GM21723 (cell line): ENCODE data around the gene CRTAC1.

Experiments
- ATAC-seq: cut with Tn5 transposase; IDR thresholded peaks from one replicate; pipeline ENCODE4 v1.9.1; 2021; ENCODE audit warnings: mild to moderate bottlenecking, moderate library complexity; ENCODE audit not compliant: unreplicated experiment

Gene CRTAC1

DNA sequence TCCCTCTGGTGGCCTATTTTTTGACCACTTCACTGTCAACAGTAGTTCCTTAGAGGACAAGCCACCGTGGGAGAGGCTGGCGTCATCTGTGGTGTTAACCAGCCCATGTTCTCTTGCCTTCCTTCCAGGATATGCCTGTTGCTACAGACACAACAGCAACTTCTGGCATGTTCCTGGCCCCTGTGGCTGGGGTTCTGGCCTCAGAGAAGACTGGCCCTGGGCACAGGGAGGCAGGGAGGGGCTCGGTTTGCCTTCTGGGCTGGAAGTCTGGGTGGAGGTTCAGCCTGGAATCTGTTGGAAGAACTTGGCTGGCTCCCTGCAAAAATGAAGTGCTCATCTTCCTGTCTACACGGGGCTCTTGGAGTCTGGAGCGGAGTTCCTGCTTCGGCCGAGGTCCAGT is 155.0 kb downstream of the CRTAC1 start:
- no peak for ATAC-seq

GRCh38 chr10:97874332-97874731 is 156.1 kb downstream of the CRTAC1 start:
- ATAC-seq, result no peak

DNA sequence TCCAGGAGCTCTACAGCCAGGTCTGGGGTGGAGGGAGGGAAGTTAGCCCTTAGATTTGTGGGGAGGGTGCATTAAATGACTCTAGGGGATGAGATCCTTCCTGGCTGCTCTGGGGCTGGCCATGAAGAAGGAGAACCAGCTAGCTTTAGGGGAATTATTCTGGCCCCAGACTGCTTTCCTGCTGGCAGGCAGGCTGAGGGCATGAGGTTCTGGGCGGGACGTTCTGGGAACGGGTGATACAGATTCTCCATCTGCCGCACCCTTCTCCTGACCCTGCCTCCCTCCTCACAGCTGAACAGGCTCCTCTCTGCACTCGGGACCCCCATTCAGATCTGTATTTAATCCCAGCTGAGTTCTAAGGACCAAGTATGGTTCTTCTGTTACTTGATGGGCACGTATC is 156.9 kb downstream of the CRTAC1 start:
- ATAC-seq, result no peak

DNA sequence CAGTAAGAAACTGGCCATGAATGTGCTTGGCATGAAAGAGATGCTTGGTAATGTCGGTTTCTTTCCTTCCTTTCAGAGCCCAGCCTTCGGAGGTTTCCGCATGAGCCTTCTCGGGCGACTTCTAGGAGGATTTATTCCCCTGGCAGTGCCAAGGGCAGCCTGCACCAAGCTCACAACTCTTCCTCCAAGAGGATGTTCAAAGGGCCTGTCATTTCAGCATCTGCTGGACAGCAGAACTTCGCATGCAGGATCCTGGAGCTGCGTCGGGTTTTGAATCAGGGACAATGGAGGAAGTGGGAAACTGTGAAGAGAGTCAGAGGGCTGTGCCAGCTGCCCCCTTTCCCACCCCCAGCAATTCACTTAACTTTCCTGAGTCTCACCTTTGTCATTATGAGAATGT is 159.4 kb downstream of the CRTAC1 start:
- no peak for ATAC-seq

- peak; percentile 89 for ATAC-seq
Observed at GRCh38 chr10:97869091-97870042, 161.1 kb downstream of the CRTAC1 start.

- ATAC-seq, result no peak
Observed at GRCh38 chr10:97868134-97868685, 162.2 kb downstream of the CRTAC1 start.

DNA sequence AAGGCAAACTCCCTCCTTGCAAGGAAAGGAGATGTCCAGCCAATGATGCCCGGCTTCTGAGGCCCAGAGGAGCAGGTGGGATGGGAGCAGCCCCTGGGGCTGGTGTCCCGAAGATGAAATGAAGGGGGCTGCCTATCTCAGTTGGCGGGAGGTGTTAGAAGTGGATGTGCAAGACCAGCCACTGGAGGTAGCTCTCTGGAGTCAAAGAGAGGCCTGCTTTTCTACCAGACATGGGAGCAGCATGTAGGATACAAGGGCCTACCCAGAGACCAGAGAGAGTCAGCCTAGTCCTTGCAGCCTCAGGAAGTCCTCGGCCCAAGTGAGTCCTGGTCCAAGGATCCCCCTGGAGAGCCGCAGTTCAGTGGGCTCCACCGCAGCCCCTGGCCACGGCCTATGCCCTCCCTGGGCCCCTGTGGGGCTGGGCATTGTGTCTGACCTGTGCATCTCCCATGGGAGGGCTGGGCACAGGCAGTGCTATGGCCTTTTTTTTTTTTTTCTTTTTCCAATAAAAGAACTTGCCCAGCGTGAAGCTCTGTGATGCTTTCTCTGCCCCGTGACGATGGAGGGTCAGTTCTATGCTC is 163.1 kb downstream of the CRTAC1 start:
- no peak for ATAC-seq

GRCh38 chr10:97866524-97867219 is 163.7 kb downstream of the CRTAC1 start:
- no peak for ATAC-seq

GRCh38 chr10:97865488-97865887 is 164.9 kb downstream of the CRTAC1 start:
- ATAC-seq, result no peak

DNA sequence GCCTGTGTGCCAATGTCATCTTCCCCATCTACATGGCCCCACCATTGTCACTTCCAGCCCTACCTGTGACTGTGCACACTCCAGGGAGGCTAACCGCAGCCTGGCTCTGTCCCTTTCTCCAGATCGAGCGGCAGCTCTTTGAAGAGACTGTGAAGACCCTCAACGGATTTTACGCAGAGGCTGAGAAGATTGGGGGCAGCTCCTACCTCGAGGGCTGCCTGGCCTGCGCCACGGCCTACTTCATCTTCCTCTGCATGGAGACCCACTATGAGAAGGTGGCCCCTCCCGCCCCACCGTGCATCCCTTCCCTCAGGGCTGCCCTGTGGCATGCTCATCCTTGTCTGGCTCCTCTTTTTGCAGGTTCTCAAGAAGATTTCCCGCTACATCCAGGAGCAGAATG is 166.6 kb downstream of the CRTAC1 start:
- ATAC-seq, result no peak

- no peak for ATAC-seq
Observed at GRCh38 chr10:97861924-97862323, 168.5 kb downstream of the CRTAC1 start.

GRCh38 chr10:97861097-97861750 is 169.2 kb downstream of the CRTAC1 start:
- no peak for ATAC-seq

GRCh38 chr10:97858001-97858439 is 172.4 kb downstream of the CRTAC1 start:
- no peak for ATAC-seq

DNA sequence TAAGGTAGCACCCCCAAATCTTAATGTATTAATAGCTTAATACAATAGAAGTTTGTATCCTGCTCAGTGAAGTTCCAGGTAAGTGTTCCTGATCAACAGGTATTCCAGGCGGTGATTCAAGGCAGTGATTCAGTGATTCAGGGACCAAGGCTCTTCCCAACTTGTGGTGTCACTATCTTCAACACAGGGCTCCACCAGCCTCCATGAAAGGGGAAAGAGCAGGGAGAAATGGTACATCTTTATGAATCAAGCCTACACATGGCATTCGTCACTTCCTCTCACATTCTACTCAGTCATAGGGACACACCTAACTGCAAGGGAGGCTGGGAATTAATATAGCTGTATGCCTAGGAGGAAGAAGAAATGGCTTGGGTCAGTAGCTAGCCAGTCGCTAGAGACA is 175.7 kb downstream of the CRTAC1 start:
- no peak for ATAC-seq

DNA sequence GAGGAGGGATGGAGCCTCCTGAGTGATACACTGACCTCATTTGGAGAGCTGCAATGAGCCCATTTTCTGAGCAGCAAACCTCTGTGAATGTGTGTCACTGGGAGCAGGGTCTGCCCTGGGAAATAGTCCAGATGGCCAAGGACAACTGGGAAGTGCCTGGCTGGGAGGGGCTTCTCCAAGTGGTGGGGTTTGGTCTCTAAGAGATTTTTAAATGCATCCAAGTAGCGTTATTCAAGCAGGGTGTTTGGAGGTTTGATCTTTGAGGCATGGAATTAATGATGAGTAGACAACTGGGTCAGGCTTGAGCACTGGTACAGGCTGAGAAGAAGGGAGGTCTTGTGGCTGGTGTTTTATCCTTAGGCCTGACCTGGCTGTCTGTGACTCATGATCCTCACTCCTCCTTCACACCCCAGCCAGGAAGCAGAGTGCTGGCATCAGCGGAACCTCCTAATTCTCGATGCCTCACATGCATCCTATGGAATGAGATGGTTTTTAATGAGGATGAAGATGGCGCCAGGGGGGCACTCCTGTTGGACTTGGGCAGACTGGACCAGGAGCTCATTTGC is 177.5 kb downstream of the CRTAC1 start:
- no peak for ATAC-seq

GRCh38 chr10:97852277-97852676 is 178.1 kb downstream of the CRTAC1 start:
- ATAC-seq, result no peak

DNA sequence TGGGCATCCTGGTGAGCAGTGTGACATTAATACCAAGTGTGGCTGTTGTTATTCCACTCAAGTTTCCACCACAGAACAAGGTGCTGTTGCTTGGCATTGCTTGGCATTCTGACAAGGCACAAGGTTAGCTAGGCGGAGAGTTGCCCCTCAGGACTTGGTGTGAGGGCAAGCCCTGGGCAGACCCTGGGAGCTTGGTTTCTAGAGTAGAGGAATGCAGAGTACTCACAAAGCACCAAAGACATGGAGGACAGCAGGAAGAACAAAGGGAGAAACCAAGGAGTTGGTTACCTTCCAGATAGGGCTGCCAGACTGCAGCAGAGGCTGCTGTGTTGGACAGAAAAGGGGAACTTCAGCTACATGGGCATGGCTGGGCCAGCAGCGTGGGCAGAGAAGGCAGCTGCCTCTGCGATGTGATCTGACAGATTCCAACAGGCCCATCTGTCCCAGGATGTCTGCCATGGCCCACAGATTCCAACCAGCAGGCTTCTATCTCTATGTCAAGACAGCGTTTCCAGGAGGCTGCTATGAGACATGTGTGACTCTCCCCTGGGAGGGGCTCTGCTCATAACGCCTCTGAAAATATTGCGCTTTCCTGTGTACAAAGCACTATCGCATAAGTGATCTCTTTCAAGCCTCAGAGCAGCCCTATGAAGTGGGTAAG is 178.9 kb downstream of the CRTAC1 start:
- no peak for ATAC-seq

DNA sequence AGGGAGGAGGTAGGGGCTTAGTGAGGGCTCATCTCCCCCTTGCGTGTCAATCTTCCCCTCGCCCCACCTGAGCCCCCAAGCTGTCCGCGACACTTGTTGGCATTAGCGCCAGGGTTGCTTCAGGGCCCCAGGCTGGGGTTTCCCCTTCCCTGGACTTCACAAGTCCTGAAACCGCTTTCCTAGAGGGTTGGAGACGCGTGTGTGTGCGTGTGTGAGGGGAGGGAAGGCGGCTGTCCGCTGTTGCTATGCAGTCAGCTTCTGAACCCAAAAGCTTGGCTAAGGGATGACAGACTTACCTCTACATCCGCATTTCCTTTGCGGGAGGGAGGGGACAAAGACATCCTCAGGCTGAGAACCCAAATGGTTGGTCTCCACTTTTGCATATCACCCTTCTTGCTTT is 180.0 kb downstream of the CRTAC1 start:
- ATAC-seq, result no peak

DNA sequence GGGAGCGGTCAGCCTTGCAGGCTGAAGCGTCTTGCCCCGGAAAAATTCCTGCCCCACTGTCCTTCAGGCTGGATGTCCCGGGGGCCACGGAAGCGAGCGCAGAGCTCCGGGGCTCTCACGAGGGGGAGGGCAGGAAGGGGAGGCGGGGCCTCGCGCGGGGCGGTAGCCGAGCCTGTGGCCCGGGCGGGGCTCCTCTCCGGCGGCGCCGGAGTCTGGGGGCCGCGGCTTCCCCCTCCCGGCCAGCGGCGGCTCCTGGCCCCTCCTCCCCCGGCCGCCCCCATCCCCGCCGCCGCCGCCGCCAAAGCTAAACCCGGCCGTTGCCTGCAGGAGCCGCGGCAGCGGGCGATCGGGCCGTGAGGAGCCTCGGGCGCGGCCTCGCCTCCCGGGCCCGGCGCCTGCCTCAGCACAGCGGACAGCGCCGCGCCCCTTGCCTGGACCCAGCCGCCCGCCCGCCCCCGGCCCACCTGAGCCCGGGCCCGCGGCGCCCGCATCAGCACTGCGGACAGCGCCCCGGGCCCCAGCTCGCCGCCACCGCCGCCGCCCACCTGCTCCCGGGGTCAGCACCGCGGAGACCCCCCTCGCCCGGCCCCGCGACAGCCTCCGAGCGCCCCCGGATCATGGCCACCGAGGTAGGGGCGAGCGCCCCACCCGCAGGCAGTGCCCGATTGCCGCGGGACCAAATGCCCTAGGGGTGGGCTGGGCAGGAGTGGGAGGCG is 180.6 kb downstream of the CRTAC1 start, which contains the start of gene GOLGA7B:
GOLGA7B (plus strand) TSS at position 157 of the 716 bp plus-strand sequence; CDS start at position 618, 461 bp downstream.
- no peak for ATAC-seq
